NCI-H2107 treated with DMSO at 0.1 percent for 48 hours (cell line): ENCODE results near the gene LHX4.

Experiments
- DNase-seq: peaks from one replicate; lab custom pipeline; 2025; ENCODE audit not compliant: unreplicated experiment; lab: John Stamatoyannopoulos, UW

LHX4 gene

GRCh38 chr1:180294711-180295110 is 64.6 kb downstream of the LHX4 start:
- DNase-seq = no peak

GRCh38 chr1:180295999-180296398 is 65.9 kb downstream of the LHX4 start:
- no peak for DNase-seq

- DNase-seq = no peak
Observed at GRCh38 chr1:180299479-180300221, 69.6 kb downstream of the LHX4 start.

GRCh38 chr1:180301135-180301742 is 71.2 kb downstream of the LHX4 start:
- DNase-seq = no peak

GRCh38 chr1:180309338-180309737 is 79.3 kb downstream of the LHX4 start:
- no peak for DNase-seq

GRCh38 chr1:180310095-180310494 is 80.0 kb downstream of the LHX4 start:
- DNase-seq = no peak

GRCh38 chr1:180311011-180311730 is 81.1 kb downstream of the LHX4 start:
- no peak for DNase-seq

- DNase-seq = no peak
Observed at GRCh38 chr1:180312926-180313325, 82.9 kb downstream of the LHX4 start.

- DNase-seq = no peak
Observed at GRCh38 chr1:180327089-180327488, 97.0 kb downstream of the LHX4 start.
